K562 (cell line): ENCODE results near the gene ZC3H13.

Experiments used
- BDP1 ChIP-seq: IDR thresholded peaks from 3 replicates; pipeline ENCODE4 v1.6.1; 2011; ENCODE audit not compliant: insufficient read length, insufficient read depth
- CTCF ChIP-seq, 3 experiments: IDR thresholded peaks in 2 of 3; conservative IDR thresholded peaks in 1 of 3; 2 replicates each; pipeline ENCODE4 v1.5.1; 2011 to 2012; ENCODE audit warnings: low read length in 3 of 3, mild to moderate bottlenecking in 3 of 3, control low read depth in 2 of 3, improper control_type of control experiment in 1 of 3, inconsistent platforms in 1 of 3, low read depth in 1 of 3, mixed read lengths in 1 of 3, moderate library complexity in 1 of 3; ENCODE audit not compliant: insufficient read depth in 2 of 3
- STAT5B ChIP-seq: fragments of 250-450 bp; sonication (Bioruptor Pico); IDR thresholded peaks from 2 replicates; pipeline ENCODE4 v1.8.0; 2021; ENCODE audit warnings: mild to moderate bottlenecking, inconsistent platforms
- ZEB2 ChIP-seq: fragments of 450-650 bp; IDR thresholded peaks from 2 replicates; pipeline ENCODE4 v1.6.1; 2016
- ZKSCAN8 ChIP-seq: fragments of 200-800 bp; sonication (Bioruptor generic); IDR thresholded peaks from 2 replicates; pipeline ENCODE4 v1.6.1; 2016; ENCODE audit warnings: missing genetic modification characterization, missing compliant biosample characterization
- TF ChIP-seq, protein P1 (sequence below): fragments of 250-450 bp; sonication (Bioruptor Pico); IDR thresholded peaks from 2 replicates; pipeline ENCODE4 v1.5.0; 2020; ENCODE audit warnings: mild to moderate bottlenecking

GRCh38 chr13:45918597-45918996 is 133.9 kb downstream of the ZC3H13 start:
- TF ChIP-seq STAT5B (CRISPR knock-in tag) (no peak), ZEB2 (no peak), CTCF (IDR thresholded peaks at IDR 0.05 in 2 of 3, conservative IDR thresholded peaks at IDR 0.05 in 1 of 3; ENCODE audit: insufficient read depth in 2 of 3, low read depth in 1 of 3, low read length in 3 of 3) (no peak), ZKSCAN8 (CRISPR knock-in tag) (no peak), BDP1 (no peak)
- TF ChIP-seq, protein P1, sequence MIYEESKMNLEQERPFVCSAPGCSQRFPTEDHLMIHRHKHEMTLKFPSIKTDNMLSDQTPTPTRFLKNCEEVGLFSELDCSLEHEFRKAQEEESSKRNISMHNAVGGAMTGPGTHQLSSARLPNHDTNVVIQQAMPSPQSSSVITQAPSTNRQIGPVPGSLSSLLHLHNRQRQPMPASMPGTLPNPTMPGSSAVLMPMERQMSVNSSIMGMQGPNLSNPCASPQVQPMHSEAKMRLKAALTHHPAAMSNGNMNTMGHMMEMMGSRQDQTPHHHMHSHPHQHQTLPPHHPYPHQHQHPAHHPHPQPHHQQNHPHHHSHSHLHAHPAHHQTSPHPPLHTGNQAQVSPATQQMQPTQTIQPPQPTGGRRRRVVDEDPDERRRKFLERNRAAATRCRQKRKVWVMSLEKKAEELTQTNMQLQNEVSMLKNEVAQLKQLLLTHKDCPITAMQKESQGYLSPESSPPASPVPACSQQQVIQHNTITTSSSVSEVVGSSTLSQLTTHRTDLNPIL (CRISPR knock-in tag) = no peak
